K562 (cell line): ENCODE results near the gene MEDAG.

Experiments
- EZH2 ChIP-seq: IDR thresholded peaks from 2 replicates; pipeline ENCODE4 v1.6.1; 2012; ENCODE audit warnings: low read depth, mild to moderate bottlenecking, inconsistent platforms, low read length, borderline replicate concordance
- HINFP ChIP-seq: fragments of 450-650 bp; conservative IDR thresholded peaks from 2 replicates; pipeline ENCODE4 v1.6.1; 2016; ENCODE audit warnings: missing genetic modification characterization, low read depth, mild to moderate bottlenecking, control low read depth, missing compliant biosample characterization
- POLR2AphosphoS5 ChIP-seq: IDR thresholded peaks from 2 replicates; pipeline ENCODE4 v1.6.1; 2011; ENCODE audit warnings: mild to moderate bottlenecking, low read depth, low read length, moderate library complexity; ENCODE audit not compliant: control insufficient read depth, insufficient read depth
- SMARCC2 ChIP-seq: fragments of 450-650 bp; IDR thresholded peaks from 2 replicates; pipeline ENCODE4 v1.6.1; 2017; ENCODE audit warnings: antibody characterized with exemption, moderate library complexity, mild to moderate bottlenecking, low read depth
- ZNF274 ChIP-seq: IDR thresholded peaks from 2 replicates; pipeline ENCODE4 v1.6.1; 2011; ENCODE audit warnings: low read depth, mild to moderate bottlenecking, low read length, moderate library complexity, borderline replicate concordance
- TF ChIP-seq, protein P1 (sequence below), 3 experiments: IDR thresholded peaks in 2 of 3; conservative IDR thresholded peaks in 1 of 3; 2 replicates each; pipeline ENCODE4 v1.5.1; 2011 to 2012; ENCODE audit warnings: low read length in 3 of 3, mild to moderate bottlenecking in 3 of 3, control low read depth in 2 of 3, improper control_type of control experiment in 1 of 3, inconsistent platforms in 1 of 3, low read depth in 1 of 3, mixed read lengths in 1 of 3, moderate library complexity in 1 of 3; ENCODE audit not compliant: insufficient read depth in 2 of 3

DNA sequence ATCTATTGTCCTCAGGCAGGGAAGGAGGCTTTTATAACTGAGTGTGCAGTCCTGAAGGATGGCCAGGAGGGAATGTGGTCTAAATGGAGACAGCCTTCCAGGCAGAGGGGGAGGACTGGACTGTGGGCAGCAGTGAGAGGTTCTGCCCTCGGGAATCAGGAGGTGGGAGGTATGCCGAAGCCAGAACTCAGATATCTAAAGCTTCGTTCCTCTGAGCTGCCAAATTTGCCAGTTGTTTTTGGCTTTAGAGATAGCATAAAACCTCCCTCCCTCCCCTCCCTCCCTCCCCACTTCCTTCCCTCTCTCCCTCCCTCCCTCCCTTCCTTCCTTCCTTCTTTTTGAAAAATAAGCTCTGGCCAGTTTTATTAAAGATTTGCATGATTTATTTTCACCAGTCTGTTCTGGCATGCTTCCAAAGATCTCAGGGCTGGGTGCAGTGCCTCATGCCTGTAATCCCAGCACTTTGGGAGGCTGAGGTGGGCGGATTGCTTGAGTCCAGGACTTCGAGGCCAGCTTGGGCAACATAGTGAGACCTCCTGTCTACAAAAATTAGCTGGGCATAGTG lies 2.4 kb downstream of the MEDAG start:
- TF ChIP-seq, protein P1, sequence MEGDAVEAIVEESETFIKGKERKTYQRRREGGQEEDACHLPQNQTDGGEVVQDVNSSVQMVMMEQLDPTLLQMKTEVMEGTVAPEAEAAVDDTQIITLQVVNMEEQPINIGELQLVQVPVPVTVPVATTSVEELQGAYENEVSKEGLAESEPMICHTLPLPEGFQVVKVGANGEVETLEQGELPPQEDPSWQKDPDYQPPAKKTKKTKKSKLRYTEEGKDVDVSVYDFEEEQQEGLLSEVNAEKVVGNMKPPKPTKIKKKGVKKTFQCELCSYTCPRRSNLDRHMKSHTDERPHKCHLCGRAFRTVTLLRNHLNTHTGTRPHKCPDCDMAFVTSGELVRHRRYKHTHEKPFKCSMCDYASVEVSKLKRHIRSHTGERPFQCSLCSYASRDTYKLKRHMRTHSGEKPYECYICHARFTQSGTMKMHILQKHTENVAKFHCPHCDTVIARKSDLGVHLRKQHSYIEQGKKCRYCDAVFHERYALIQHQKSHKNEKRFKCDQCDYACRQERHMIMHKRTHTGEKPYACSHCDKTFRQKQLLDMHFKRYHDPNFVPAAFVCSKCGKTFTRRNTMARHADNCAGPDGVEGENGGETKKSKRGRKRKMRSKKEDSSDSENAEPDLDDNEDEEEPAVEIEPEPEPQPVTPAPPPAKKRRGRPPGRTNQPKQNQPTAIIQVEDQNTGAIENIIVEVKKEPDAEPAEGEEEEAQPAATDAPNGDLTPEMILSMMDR (IDR thresholded peaks at IDR 0.05 in 2 of 3, conservative IDR thresholded peaks at IDR 0.05 in 1 of 3; ENCODE audit: insufficient read depth in 2 of 3, low read depth in 1 of 3, low read length in 3 of 3) = no peak
- TF ChIP-seq ZNF274 = no peak
- no peak for TF ChIP-seq EZH2
- TF ChIP-seq HINFP = no peak
- TF ChIP-seq SMARCC2 = no peak
- no peak for TF ChIP-seq POLR2AphosphoS5
